SU-DHL-6 (cell line): ENCODE measurements around the gene DDX56.

Source experiments
- CTCF ChIP-seq: fragments of 200-600 bp; sonication (generic); IDR thresholded peaks from one replicate; pipeline ENCODE4 v1.5.1; 2017; ENCODE audit warnings: antibody characterized with exemption, mild to moderate bottlenecking, low read length, moderate library complexity; ENCODE audit not compliant: insufficient read depth, poor library complexity, severe bottlenecking
- EZH2phosphoT487 ChIP-seq: fragments of 200-600 bp; sonication (generic), shearing (Covaris generic); conservative IDR thresholded peaks from 2 replicates; pipeline ENCODE4 v1.6.1; 2018; ENCODE audit warnings: mild to moderate bottlenecking, antibody characterized with exemption, low read length, moderate library complexity, mixed read lengths

- TF ChIP-seq CTCF = no peak
- TF ChIP-seq EZH2phosphoT487 = no peak
Measured at GRCh38 chr7:44595934-44596635, 22.4 kb upstream of the DDX56 start.
